Smooth muscle cell (in vitro differentiated cells): ENCODE results near the gene EPS8L1. TPM values are rescaled to one million over a fixed set of nuclear protein-coding genes. Genes with fewer than 3 reads are reported as not detected.

Experiments used
- DNase-seq: peaks from one replicate; lab custom pipeline; 2025; ENCODE audit not compliant: unreplicated experiment; lab: John Stamatoyannopoulos, UW
- H2AFZ ChIP-seq: fragments of 200-600 bp; sonication (generic); 2 replicates; pipeline ENCODE4 v1.6.0; 2016; ENCODE audit warnings: antibody characterized with exemption, low read depth, mild to moderate bottlenecking
- H3F3A ChIP-seq: fragments of 200-600 bp; sonication (generic); 2 replicates; pipeline ENCODE4 v1.6.0; 2017; ENCODE audit warnings: antibody characterized with exemption, low read depth
- H3K27ac ChIP-seq: fragments of 200-600 bp; sonication (generic); 2 replicates; pipeline ENCODE4 v1.5.1; 2016; ENCODE audit warnings: low read depth, mild to moderate bottlenecking
- H3K27me3 ChIP-seq: fragments of 200-600 bp; sonication (generic); 2 replicates; pipeline ENCODE4 v1.6.1; 2016; ENCODE audit warnings: low read depth, mild to moderate bottlenecking
- H3K36me3 ChIP-seq: fragments of 200-600 bp; sonication (generic); 2 replicates; pipeline ENCODE4 v1.5.1; 2016; ENCODE audit warnings: low read depth
- H3K4me1 ChIP-seq: fragments of 200-600 bp; sonication (generic); 2 replicates; pipeline ENCODE4 v1.5.1; 2016; ENCODE audit warnings: low read depth
- H3K4me2 ChIP-seq: fragments of 200-600 bp; sonication (generic); 2 replicates; pipeline ENCODE4 v1.6.0; 2016; ENCODE audit warnings: mild to moderate bottlenecking
- H3K4me3 ChIP-seq: fragments of 200-600 bp; sonication (generic); 2 replicates; pipeline ENCODE4 v1.5.1; 2016; ENCODE audit warnings: mild to moderate bottlenecking
- H3K79me2 ChIP-seq: fragments of 200-600 bp; sonication (generic); 2 replicates; pipeline ENCODE4 v1.6.0; 2016; ENCODE audit warnings: low read depth, mild to moderate bottlenecking
- H3K9ac ChIP-seq: fragments of 200-600 bp; sonication (generic); 2 replicates; pipeline ENCODE4 v1.6.0; 2016; ENCODE audit warnings: low read depth
- H3K9me3 ChIP-seq: fragments of 200-600 bp; sonication (generic); replicated peaks from 2 replicates; pipeline ENCODE4 v1.5.1; 2016; ENCODE audit warnings: low read depth
- H4K20me1 ChIP-seq: fragments of 200-600 bp; sonication (generic); 2 replicates; pipeline ENCODE4 v1.6.0; 2016; ENCODE audit warnings: low read depth
- CTCF ChIP-seq: fragments of 200-600 bp; sonication (generic); IDR thresholded peaks from 2 replicates; pipeline ENCODE4 v1.5.1; 2017; ENCODE audit warnings: borderline replicate concordance, mild to moderate bottlenecking, antibody characterized with exemption; ENCODE audit not compliant: insufficient read depth, poor library complexity, severe bottlenecking
- WGBS: methylation state at CpG from one replicate; pipeline ENCODE4 v1.1.7; 2016; ENCODE audit warnings: low lambda C conversion rate; 5-methylcytosine and 5-hydroxymethylcytosine counted together
- polyA plus RNA-seq: library from polyadenylated mRNA; unstranded; fragments of >200 nt; fragmentation: Nextera tagmentation; extraction: Ambion mirVana; gene quantifications from 2 replicates; pipeline ENCODE4 v1.2.1, GENCODE V29; 2016
- total RNA-seq: library from RNA; depleted of rRNA; stranded (reverse); fragments of >200 nt; gene quantifications from 2 replicates; pipeline ENCODE4 v1.2.3, GENCODE V29; 2014

The EPS8L1 gene
- total and polyA plus RNA-seq, 2 experiments from 2014 or later: 16.8 to 32.9 TPM

- TF ChIP-seq CTCF: no peak
These were observed 6.6 kb downstream of the EPS8L1 start for GRCh38 chr19:55082020-55082851.

GRCh38 chr19:55083004-55083850 is 7.6 kb downstream of the EPS8L1 start:
- H3K4me2 ChIP-seq: no peak overlapping the region
- peaks cover 11% of the 10 kb centered on the region for H4K20me1 ChIP-seq
- no peak for DNase-seq
- peaks cover 5% of the 10 kb centered on the region for H3K4me1 ChIP-seq
- no peak for TF ChIP-seq CTCF
- no peak overlapping the region for H3K27ac ChIP-seq
- H3K36me3 ChIP-seq: no peaks in the 10 kb centered on the region
- H3K4me3 ChIP-seq: no peak overlapping the region
- 92% methylated on average over 24 of the region's 42 CpGs for WGBS
- no peaks in the 10 kb centered on the region for H3K79me2 ChIP-seq
- H2AFZ ChIP-seq: no peak overlapping the region
- H3F3A ChIP-seq: peaks cover 3% of the 10 kb centered on the region
- no peak overlapping the region for H3K9ac ChIP-seq
- H3K9me3 ChIP-seq: no peaks in the 10 kb centered on the region
- peaks cover 58% of the 10 kb centered on the region for H3K27me3 ChIP-seq

More at GRCh38 chr19:55082020-55082851, 6.6 kb downstream of the EPS8L1 start:
- peak overlapping the region; percentile 90 for H3K4me2 ChIP-seq
- no peaks in the 10 kb centered on the region for H3K36me3 ChIP-seq
- no peaks in the 10 kb centered on the region for H3K4me1 ChIP-seq
- peaks cover 1% of the 10 kb centered on the region for H4K20me1 ChIP-seq
- WGBS: 18% methylated on average over 40 of the region's 64 CpGs
- H3K27me3 ChIP-seq: peaks cover 58% of the 10 kb centered on the region
- no peaks in the 10 kb centered on the region for H3F3A ChIP-seq
- H2AFZ ChIP-seq: no peak overlapping the region
- H3K9me3 ChIP-seq: no peaks in the 10 kb centered on the region
- no peak overlapping the region for H3K27ac ChIP-seq
- no peak overlapping the region for H3K9ac ChIP-seq
- H3K79me2 ChIP-seq: no peaks in the 10 kb centered on the region
- DNase-seq: no peak
- peak overlapping the region; percentile 68 for H3K4me3 ChIP-seq

- Histone ChIP-seq H2AFZ (no peak overlapping the region), H3K36me3 (no peaks in the 10 kb centered on the region), H3K9me3 (no peaks in the 10 kb centered on the region), H3K4me1 (peaks cover 8% of the 10 kb centered on the region), H3K27ac (no peak overlapping the region), H4K20me1 (peaks cover 23% of the 10 kb centered on the region), H3K4me2 (no peak overlapping the region), H3K79me2 (no peaks in the 10 kb centered on the region), H3K9ac (no peak overlapping the region), H3K4me3 (no peak overlapping the region), H3K27me3 (peaks cover 52% of the 10 kb centered on the region), H3F3A (peaks cover 6% of the 10 kb centered on the region)
- no peak for TF ChIP-seq CTCF
- 94% methylated on average over 10 of the region's 10 CpGs for WGBS
- DNase-seq: no peak
These were observed 8.7 kb downstream of the EPS8L1 start for GRCh38 chr19:55084416-55084815.
